Left lobe of liver (tissue), 2 donors: ENCODE data around the gene C1orf159. TPM values are rescaled to one million over a fixed set of nuclear protein-coding genes. Genes with fewer than 3 reads are reported as not detected.
"Not testable (repeated sequence)": the region's sequence is repeated elsewhere in the genome, so short reads cannot be mapped to it uniquely, and the experiment has no call there.

ENCODE experiments used
- ATAC-seq: fragments of 200-7000 bp; cut with Tn5 transposase; one replicate; pipeline ENCODE4 v1.9.1; 2020; ENCODE audit warnings: mild to moderate bottlenecking, moderate library complexity
- DNase-seq: peaks from one replicate; pipeline ENCODE4 v3.0.0-alpha.2; 2020; ENCODE audit warnings: low spot score
- total RNA-seq: library from RNA; stranded (reverse); gene quantifications from one replicate; pipeline ENCODE4 v1.2.1, GENCODE V29; 2021
- donor health status: DM: no; HTN: no; CAD: no; lungs with moderate emphysema.
- donor health status: DM: no; HTN: yes; CAD: no.

Gene C1orf159
- total RNA-seq, 1 donor from 2014 or later: 8.4 TPM

GRCh38 chr1:1119272-1119890 is 3.5 kb upstream of the C1orf159 start:
- no peak for ATAC-seq
- no peak for DNase-seq

- DNase-seq (no peak), ATAC-seq (no peak)
Observed at GRCh38 chr1:1118876-1119220, 3.0 kb upstream of the C1orf159 start.

GRCh38 chr1:1118011-1118875 is 2.4 kb upstream of the C1orf159 start:
- DNase-seq (no peak), ATAC-seq (no peak)

- DNase-seq: no peak
Observed at GRCh38 chr1:1117469-1117831, 1.6 kb upstream of the C1orf159 start.

GRCh38 chr1:1116701-1117468 is 996 bp upstream of the C1orf159 start:
- no peak for DNase-seq
- no peak for ATAC-seq

More at GRCh38 chr1:1117469-1117831, 1.6 kb upstream of the C1orf159 start:
- no peak for ATAC-seq

GRCh38 chr1:1115136-1115785 is 628 bp downstream of the C1orf159 start:
- DNase-seq: no peak
- no peak for ATAC-seq

GRCh38 chr1:1114431-1114830 is 1.5 kb downstream of the C1orf159 start:
- no peak for DNase-seq
- no peak for ATAC-seq

GRCh38 chr1:1112237-1112985 is 3.5 kb downstream of the C1orf159 start:
- ATAC-seq (no peak), DNase-seq (no peak)

GRCh38 chr1:1111516-1112236 is 4.2 kb downstream of the C1orf159 start:
- ATAC-seq (no peak), DNase-seq (no peak)

- DNase-seq (no peak), ATAC-seq (no peak)
Observed at GRCh38 chr1:1110561-1110971, 5.3 kb downstream of the C1orf159 start.

GRCh38 chr1:1109743-1110142 is 6.1 kb downstream of the C1orf159 start:
- DNase-seq (no peak), ATAC-seq (peak; percentile 19)

GRCh38 chr1:1106510-1107221 is 9.2 kb downstream of the C1orf159 start:
- ATAC-seq (no peak), DNase-seq (no peak)

GRCh38 chr1:1104152-1104551 is 11.7 kb downstream of the C1orf159 start:
- not testable (repeated sequence) for DNase-seq, ATAC-seq

- no peak for DNase-seq
- ATAC-seq: no peak
Observed at GRCh38 chr1:1101503-1101902, 14.4 kb downstream of the C1orf159 start.

- ATAC-seq (no peak), DNase-seq (peak; percentile 14)
Observed at GRCh38 chr1:1100296-1100695, 15.6 kb downstream of the C1orf159 start.

- DNase-seq (no peak), ATAC-seq (no peak)
Observed at GRCh38 chr1:1099506-1100183, 16.2 kb downstream of the C1orf159 start.

GRCh38 chr1:1098681-1099421 is 17.0 kb downstream of the C1orf159 start:
- peak; percentile 14 for DNase-seq
- no peak for ATAC-seq

- ATAC-seq: not testable (repeated sequence)
- DNase-seq: peak; percentile 21
Observed at GRCh38 chr1:1096136-1096535, 19.8 kb downstream of the C1orf159 start.
